GM21529 (cell line): ENCODE measurements around the gene UBE2S.
"Not testable (repeated sequence)": the region's sequence is repeated elsewhere in the genome, so short reads cannot be mapped to it uniquely, and the experiment has no call there.

Source experiments
- ATAC-seq: cut with Tn5 transposase; IDR thresholded peaks from one replicate; pipeline ENCODE4 v1.9.1; 2021; ENCODE audit not compliant: unreplicated experiment

The UBE2S gene

GRCh38 chr19:55407550-55407799 is at the start of gene UBE2S:
Gene UBE2S (minus strand): TSS chr19:55407788. CDS start chr19:55407589, 199 bp downstream.
- ATAC-seq, result peak; percentile 12

GRCh38 chr19:55456347-55456746 is 48.8 kb upstream of the UBE2S start:
- no peak for ATAC-seq

- no peak for ATAC-seq
These were observed 48.1 kb upstream of the UBE2S start for GRCh38 chr19:55455576-55456235.

GRCh38 chr19:55454787-55455243 is 47.2 kb upstream of the UBE2S start:
- no peak for ATAC-seq

GRCh38 chr19:55453511-55454260 is 46.1 kb upstream of the UBE2S start:
- no peak for ATAC-seq

- no peak for ATAC-seq
These were observed 45.3 kb upstream of the UBE2S start for GRCh38 chr19:55452749-55453346.

GRCh38 chr19:55451965-55452748 is 44.6 kb upstream of the UBE2S start:
- ATAC-seq, result no peak

GRCh38 chr19:55451163-55451964 is 43.8 kb upstream of the UBE2S start:
- ATAC-seq, result no peak

GRCh38 chr19:55449469-55449868 is 41.9 kb upstream of the UBE2S start:
- no peak for ATAC-seq

GRCh38 chr19:55448175-55448490 is 40.5 kb upstream of the UBE2S start:
- ATAC-seq, result not testable (repeated sequence)

GRCh38 chr19:55447421-55448174 is 40.0 kb upstream of the UBE2S start:
- no peak for ATAC-seq

GRCh38 chr19:55446060-55446459 is 38.5 kb upstream of the UBE2S start:
- ATAC-seq, result no peak

- ATAC-seq, result no peak
These were observed 37.1 kb upstream of the UBE2S start for GRCh38 chr19:55444646-55445045.

GRCh38 chr19:55443824-55444480 is 36.4 kb upstream of the UBE2S start:
- no peak for ATAC-seq

- ATAC-seq, result no peak
These were observed 35.6 kb upstream of the UBE2S start, which contains the start of gene SHISA7 for GRCh38 chr19:55443045-55443823. Gene SHISA7 (minus strand): TSS chr19:55443300. CDS start chr19:55442863, 437 bp downstream.

GRCh38 chr19:55442372-55442961 is 34.9 kb upstream of the UBE2S start:
- ATAC-seq, result no peak

- no peak for ATAC-seq
These were observed 34.2 kb upstream of the UBE2S start for GRCh38 chr19:55441692-55442321.

- no peak for ATAC-seq
These were observed 33.7 kb upstream of the UBE2S start for GRCh38 chr19:55441319-55441691.
